Lower leg skin (tissue), 4 donors: ENCODE data around the gene ARL2BP. TPM values are rescaled to one million over a fixed set of nuclear protein-coding genes. Genes with fewer than 3 reads are reported as not detected.

Source experiments
- DNase-seq, 2 donors: peaks; one replicate each; pipeline ENCODE4 v3.0.0-alpha.2; 2019; ENCODE audit warnings: low spot score in 2 of 2
- H3K4me3 ChIP-seq: fragments of 200-600 bp; sonication (generic); 2 replicates; pipeline ENCODE4 v1.5.1; 2017; ENCODE audit warnings: mild to moderate bottlenecking, low read depth; ENCODE audit not compliant: poor library complexity, severe bottlenecking
- POLR2A ChIP-seq, 2 donors: fragments of 450-650 bp; IDR thresholded peaks; one replicate each; pipeline ENCODE4 v1.6.1; 2016 to 2017; ENCODE audit warnings: antibody characterized with exemption in 2 of 2, mild to moderate bottlenecking in 1 of 2, moderate library complexity in 1 of 2
- WGBS, 2 donors: methylation state at CpG; one replicate each; pipeline ENCODE4 v1.1.5; 2018; 5-methylcytosine and 5-hydroxymethylcytosine counted together
- intact Hi-C: fragments of 100-400 bp; cut with DNase I; formaldehyde crosslinking; loops from one replicate; pipeline ENCODE4 v1.15.0; 2023; ENCODE audit warnings: low total_unique reads
- total RNA-seq, 4 donors: library from RNA; depleted of rRNA; stranded (reverse); fragments of >200 nt; gene quantifications; one replicate each; pipeline ENCODE4 v1.1.0, GENCODE V29; 2016
- TF ChIP-seq, protein P1 (sequence below), 3 donors: fragments of 450-650 bp; IDR thresholded peaks; one replicate each; pipeline ENCODE4 v1.5.1; 2016; ENCODE audit warnings: antibody characterized with exemption in 3 of 3, mild to moderate bottlenecking in 3 of 3, moderate library complexity in 2 of 3

ARL2BP gene
- total RNA-seq, 4 donors from 2014 or later, result 36.3 to 62.6 (median 48.0) TPM

DNA sequence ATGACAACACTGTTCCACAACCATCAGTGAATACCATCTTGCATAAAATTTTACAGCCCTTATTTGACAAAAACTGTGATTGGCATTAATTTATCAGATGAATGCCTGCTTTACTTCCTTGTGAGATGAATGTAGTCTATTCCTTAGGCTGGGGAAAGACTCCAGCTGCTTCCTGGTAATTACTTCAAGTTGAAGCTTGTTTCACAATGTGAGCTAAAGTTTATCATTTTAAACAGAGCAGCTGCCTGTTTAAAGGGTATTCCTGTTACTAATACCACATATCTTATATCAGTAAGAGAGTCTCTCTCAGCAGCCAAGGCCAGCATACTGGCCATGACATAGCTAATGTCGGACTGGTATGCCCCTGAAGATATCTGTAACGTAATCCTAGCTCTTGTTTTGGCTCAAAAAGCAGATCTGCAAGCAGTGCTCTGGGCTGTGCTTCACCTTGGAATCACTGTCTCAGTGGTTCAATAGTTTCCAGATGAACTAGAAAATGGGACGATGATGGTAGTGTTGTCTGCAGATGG, 13.2 kb upstream of the ARL2BP start:
- TF ChIP-seq POLR2A (IDR thresholded peaks at IDR 0.05), result no peak
- TF ChIP-seq, protein P1, sequence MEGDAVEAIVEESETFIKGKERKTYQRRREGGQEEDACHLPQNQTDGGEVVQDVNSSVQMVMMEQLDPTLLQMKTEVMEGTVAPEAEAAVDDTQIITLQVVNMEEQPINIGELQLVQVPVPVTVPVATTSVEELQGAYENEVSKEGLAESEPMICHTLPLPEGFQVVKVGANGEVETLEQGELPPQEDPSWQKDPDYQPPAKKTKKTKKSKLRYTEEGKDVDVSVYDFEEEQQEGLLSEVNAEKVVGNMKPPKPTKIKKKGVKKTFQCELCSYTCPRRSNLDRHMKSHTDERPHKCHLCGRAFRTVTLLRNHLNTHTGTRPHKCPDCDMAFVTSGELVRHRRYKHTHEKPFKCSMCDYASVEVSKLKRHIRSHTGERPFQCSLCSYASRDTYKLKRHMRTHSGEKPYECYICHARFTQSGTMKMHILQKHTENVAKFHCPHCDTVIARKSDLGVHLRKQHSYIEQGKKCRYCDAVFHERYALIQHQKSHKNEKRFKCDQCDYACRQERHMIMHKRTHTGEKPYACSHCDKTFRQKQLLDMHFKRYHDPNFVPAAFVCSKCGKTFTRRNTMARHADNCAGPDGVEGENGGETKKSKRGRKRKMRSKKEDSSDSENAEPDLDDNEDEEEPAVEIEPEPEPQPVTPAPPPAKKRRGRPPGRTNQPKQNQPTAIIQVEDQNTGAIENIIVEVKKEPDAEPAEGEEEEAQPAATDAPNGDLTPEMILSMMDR (IDR thresholded peaks at IDR 0.05), result no peak
- WGBS, 2 donors, result 46 to 53% methylated on average over 3 of the region's 3 CpGs
- DNase-seq, result no peak
- intact Hi-C loops, result no loop called here
- H3K4me3 ChIP-seq, result no peak overlapping the region

DNA sequence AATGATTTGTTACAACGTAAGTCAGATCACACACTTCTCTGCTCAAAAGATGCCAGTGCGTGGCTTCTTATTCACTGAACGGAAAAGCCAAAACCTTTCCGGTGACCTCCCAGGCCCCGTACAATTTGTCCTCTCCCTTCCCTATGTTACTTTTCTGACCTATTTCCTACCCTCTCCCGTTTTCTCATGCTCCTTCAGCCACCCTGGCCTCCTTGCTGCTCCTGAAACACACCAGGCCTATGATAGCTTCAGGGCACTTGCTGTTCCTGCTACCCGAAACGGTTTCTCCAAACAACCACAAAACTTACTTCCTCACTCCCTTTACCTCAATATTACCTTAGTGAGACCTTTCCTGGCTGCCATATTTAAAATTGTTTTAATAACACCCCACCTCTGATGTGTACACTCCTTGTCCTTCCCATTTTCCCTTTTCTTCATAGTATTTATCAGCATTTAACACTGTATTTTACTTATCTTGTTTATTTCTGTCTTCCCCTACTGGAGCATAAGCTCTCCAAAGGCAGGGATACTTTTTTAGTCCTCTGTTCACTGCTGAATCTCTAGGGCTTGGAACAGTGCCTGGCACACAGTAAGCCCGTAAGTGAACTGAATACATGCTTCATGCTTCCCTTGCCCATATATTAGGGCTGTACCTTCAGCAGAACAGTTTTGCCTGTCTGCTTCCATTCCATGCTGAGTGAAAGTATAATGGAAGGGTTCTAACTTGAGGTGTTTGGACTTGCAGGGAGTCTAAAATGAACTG, 10.9 kb upstream of the ARL2BP start:
- intact Hi-C loops, result loop anchor here (2.0 kb wide), 1 partner anchor 13 kb away; no protein-coding TSS in a partner anchor
- TF ChIP-seq POLR2A (IDR thresholded peaks at IDR 0.05), result no peak
- TF ChIP-seq, protein P1 (IDR thresholded peaks at IDR 0.05), result no peak
- 90 to 95% methylated on average over 9 of the region's 9 CpGs for WGBS, 2 donors
- no peak overlapping the region for H3K4me3 ChIP-seq
- no peak for DNase-seq

DNA sequence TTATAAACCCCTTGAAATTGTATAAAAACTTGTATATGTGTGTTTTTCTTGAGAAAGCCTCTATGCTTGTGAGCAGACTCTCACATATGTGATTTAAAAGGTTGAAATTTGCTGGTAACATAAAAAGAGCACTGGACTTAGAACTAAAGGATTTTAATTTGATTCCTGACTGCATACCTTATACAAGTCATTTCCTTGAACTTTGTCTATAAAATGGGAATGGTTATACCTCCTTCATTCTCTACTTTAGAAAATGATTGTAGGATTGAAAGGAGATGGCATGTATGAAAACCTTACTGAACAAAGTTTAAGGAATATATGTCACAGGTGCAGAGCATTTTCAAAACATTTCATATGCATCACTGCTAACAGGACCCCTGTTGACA, 10.4 kb upstream of the ARL2BP start:
- H3K4me3 ChIP-seq, result no peak overlapping the region
- no peak for TF ChIP-seq POLR2A (IDR thresholded peaks at IDR 0.05)
- TF ChIP-seq, protein P1 (IDR thresholded peaks at IDR 0.05), result no peak
- no peak for DNase-seq
- intact Hi-C loops, result loop anchor here (2.0 kb wide), 1 partner anchor 14 kb away; no protein-coding TSS in a partner anchor

DNA sequence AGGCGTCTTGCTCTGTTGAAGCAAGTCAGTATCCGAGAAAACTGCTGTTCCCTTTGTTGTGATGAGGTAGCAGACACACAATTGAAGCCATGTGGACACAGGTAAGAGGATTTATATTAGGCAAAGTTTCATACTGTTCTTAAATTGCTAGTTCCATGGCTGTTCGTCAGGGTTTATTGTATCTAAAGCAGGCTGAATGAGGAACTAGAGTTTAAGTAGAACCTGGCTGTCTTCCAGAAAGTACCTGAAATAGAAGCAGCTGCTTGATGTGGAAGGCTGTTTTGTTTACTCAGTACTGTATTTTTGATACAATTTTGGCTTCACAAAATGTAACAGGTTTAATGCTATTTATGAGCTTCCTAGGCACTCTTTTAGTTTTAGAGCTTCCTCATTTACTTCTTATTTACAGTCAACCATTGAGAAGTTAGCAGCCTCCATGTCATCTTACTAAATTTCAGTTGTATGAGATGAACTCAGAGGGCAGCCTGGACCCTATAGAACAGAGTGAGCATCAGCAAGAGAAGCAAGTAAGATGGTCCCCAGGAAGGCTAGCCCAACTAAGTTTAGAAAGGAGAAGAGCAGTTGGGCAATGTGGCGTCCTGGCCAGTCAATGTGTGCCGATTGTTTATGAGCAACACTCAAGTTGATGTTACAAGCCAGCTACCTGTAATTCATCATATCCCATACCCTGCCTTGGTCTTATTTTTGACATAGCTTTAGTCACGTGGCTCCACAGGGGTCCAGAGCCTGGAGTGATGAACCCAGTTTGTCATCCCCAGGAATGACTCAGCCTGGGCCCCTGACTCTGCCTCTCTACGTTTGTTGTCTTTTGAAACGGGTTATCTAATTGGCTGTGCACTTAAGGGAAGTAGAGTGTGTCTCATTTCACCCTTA, 9.7 kb upstream of the ARL2BP start:
- intact Hi-C loops, result loop anchor here (2.0 kb wide), 1 partner anchor 15 kb away; no protein-coding TSS in a partner anchor
- TF ChIP-seq POLR2A (IDR thresholded peaks at IDR 0.05), result no peak
- TF ChIP-seq, protein P1 (IDR thresholded peaks at IDR 0.05), result no peak
- 87 to 88% methylated on average over 8 of the region's 8 CpGs for WGBS, 2 donors
- DNase-seq, result no peak
- H3K4me3 ChIP-seq, result no peak overlapping the region

DNA sequence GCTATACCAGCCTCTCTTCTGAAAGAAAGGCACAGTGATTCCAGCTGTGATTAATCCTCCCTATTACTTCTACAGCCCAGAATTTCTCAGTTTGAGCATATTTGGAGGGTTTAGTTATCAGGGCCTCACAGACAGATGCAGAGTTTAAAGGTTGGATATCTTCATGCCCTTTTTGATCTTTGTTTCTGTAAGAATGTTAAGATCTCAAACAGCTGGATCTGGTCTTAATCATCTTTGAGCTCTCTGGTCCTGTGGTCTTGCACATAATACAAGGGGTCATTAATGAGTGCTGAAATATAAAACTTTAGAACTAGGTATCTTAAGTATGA, 9.1 kb upstream of the ARL2BP start:
- H3K4me3 ChIP-seq, result no peak overlapping the region
- no peak for DNase-seq
- intact Hi-C loops, result no loop called here
- TF ChIP-seq, protein P1 (IDR thresholded peaks at IDR 0.05), result no peak
